Suprapubic skin (tissue), 4 donors: ENCODE data around the gene MED8.

Experiments used
- CTCF ChIP-seq, 2 donors: fragments of 200-600 bp in 1 of 2; fragments of 450-650 bp in 1 of 2; sonication (generic) in 1 of 2; IDR thresholded peaks; one replicate each; pipeline ENCODE4 v1.5.1; 2016 to 2019; ENCODE audit warnings: antibody characterized with exemption in 2 of 2, mild to moderate bottlenecking in 1 of 2, moderate library complexity in 1 of 2
- EP300 ChIP-seq: sonication (generic); formaldehyde crosslinking; IDR thresholded peaks from one replicate; pipeline ENCODE4 v1.6.1; 2017; ENCODE audit warnings: antibody characterized with exemption
- POLR2A ChIP-seq, 2 donors: fragments of 450-650 bp; IDR thresholded peaks; one replicate each; pipeline ENCODE4 v1.6.1; 2017; ENCODE audit warnings: antibody characterized with exemption in 2 of 2, mild to moderate bottlenecking in 2 of 2, moderate library complexity in 2 of 2
- POLR2AphosphoS5 ChIP-seq, 3 donors: sonication (generic); formaldehyde crosslinking; IDR thresholded peaks; one replicate each; pipeline ENCODE4 v1.6.1; 2017; ENCODE audit warnings: antibody characterized with exemption in 3 of 3

- TF ChIP-seq CTCF (IDR thresholded peaks at IDR 0.05) (no peak), POLR2A (IDR thresholded peaks at IDR 0.05) (no peak), EP300 (no peak), POLR2AphosphoS5 (IDR thresholded peaks at IDR 0.05) (no peak)
These were observed 38.3 kb upstream of the MED8 start for GRCh38 chr1:43427941-43428340.
